Medulla oblongata (tissue), 1 donor: ENCODE measurements around the gene IFNGR2.

Experiments
- DNase-seq: peaks from one replicate; pipeline ENCODE4 v3.0.0-alpha.2; 2015; ENCODE audit errors: extremely low spot score

Gene IFNGR2

GRCh38 chr21:33403128-33403785 lies at the start of gene IFNGR2:
Gene IFNGR2, plus strand, starts transcription at chr21:33403413. Its CDS starts 131 bp downstream, at chr21:33403544.
- no peak for DNase-seq

- DNase-seq = no peak
Observed at GRCh38 chr21:33355355-33355754, 47.9 kb upstream of the IFNGR2 start.

GRCh38 chr21:33355996-33356395 lies 47.2 kb upstream of the IFNGR2 start:
- DNase-seq = no peak

- DNase-seq = no peak
Observed at GRCh38 chr21:33357177-33357576, 46.0 kb upstream of the IFNGR2 start.

- DNase-seq = peak; percentile 56
Observed at GRCh38 chr21:33359446-33359845, 43.8 kb upstream of the IFNGR2 start.

GRCh38 chr21:33360281-33360680 lies 42.9 kb upstream of the IFNGR2 start:
- DNase-seq = no peak

- DNase-seq = peak; percentile 84
Observed at GRCh38 chr21:33360881-33361602, 42.2 kb upstream of the IFNGR2 start.

- DNase-seq = peak; percentile 25
Observed at GRCh38 chr21:33362044-33362555, 41.1 kb upstream of the IFNGR2 start.

GRCh38 chr21:33363911-33364609 lies 39.2 kb upstream of the IFNGR2 start:
- DNase-seq = peak; percentile 52

GRCh38 chr21:33364830-33365229 lies 38.4 kb upstream of the IFNGR2 start:
- DNase-seq = no peak

GRCh38 chr21:33367309-33367973 lies 35.8 kb upstream of the IFNGR2 start:
- DNase-seq = no peak

GRCh38 chr21:33368124-33368523 lies 35.1 kb upstream of the IFNGR2 start:
- DNase-seq = no peak

GRCh38 chr21:33368576-33368975 lies 34.6 kb upstream of the IFNGR2 start:
- DNase-seq = no peak

GRCh38 chr21:33369586-33369985 lies 33.6 kb upstream of the IFNGR2 start:
- no peak for DNase-seq

GRCh38 chr21:33370305-33370704 lies 32.9 kb upstream of the IFNGR2 start:
- DNase-seq = no peak

GRCh38 chr21:33371366-33371765 lies 31.8 kb upstream of the IFNGR2 start:
- no peak for DNase-seq

GRCh38 chr21:33372582-33372981 lies 30.6 kb upstream of the IFNGR2 start:
- no peak for DNase-seq

GRCh38 chr21:33373451-33373850 lies 29.8 kb upstream of the IFNGR2 start:
- no peak for DNase-seq

- DNase-seq = no peak
Observed at GRCh38 chr21:33374080-33374449, 29.1 kb upstream of the IFNGR2 start.

- peak; percentile 78 for DNase-seq
Observed at GRCh38 chr21:33374450-33375096, 28.6 kb upstream of the IFNGR2 start.

- no peak for DNase-seq
Observed at GRCh38 chr21:33375101-33375644, 28.0 kb upstream of the IFNGR2 start.
